UCSD-AML1 (cell line): ENCODE results near the gene PQBP1.
"Not testable (repeated sequence)": the region's sequence is repeated elsewhere in the genome, so short reads cannot be mapped to it uniquely, and the experiment has no call there.

ENCODE experiments used
- DNase-seq: peaks from one replicate; lab custom pipeline; 2025; ENCODE audit not compliant: unreplicated experiment; lab: John Stamatoyannopoulos, UW

Gene PQBP1, protein sequence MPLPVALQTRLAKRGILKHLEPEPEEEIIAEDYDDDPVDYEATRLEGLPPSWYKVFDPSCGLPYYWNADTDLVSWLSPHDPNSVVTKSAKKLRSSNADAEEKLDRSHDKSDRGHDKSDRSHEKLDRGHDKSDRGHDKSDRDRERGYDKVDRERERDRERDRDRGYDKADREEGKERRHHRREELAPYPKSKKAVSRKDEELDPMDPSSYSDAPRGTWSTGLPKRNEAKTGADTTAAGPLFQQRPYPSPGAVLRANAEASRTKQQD

DNA sequence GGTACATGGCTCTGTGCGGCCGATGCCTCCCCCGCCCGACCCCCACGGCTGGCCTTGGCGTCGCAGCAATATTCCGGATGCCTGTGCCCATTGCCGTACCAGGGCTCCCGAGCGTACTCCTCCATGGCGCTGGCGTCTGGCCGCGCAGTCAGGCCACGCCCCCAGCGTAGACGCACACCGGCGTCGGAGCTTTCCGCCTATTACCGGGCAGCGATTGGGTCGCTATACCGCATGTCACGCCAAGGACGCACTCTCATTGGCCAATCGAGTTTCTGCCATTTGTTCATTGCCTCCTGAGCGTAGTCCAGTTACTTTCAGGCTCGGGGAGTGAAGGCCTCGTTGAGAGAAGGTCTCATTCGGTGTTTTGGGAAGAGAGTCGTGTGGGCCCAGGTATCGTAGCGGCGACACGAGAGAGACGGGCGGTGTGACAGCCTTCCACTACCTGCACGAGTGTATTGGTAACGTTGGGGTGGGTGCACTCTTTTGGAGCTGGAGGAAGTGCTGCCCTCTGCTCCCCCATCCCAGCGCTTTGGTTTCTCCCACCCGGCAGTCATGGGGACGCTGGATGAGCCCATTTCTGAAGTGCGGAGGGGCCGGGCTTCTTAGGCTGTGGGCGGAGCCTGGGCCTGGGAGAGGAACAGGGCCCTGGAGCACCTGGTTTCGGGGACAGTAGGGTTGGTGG, at the start of gene PQBP1, which contains the start of gene TIMM17B:
Gene PQBP1 (plus strand): TSS at position 306 of the 682 bp plus-strand sequence. CDS start 580 bp downstream, outside the sequence.
Gene TIMM17B (minus strand): TSS at position 144 of the 682 bp plus-strand sequence. CDS start 19 bp downstream, at position 125.
- DNase-seq: peak; percentile 88

DNA sequence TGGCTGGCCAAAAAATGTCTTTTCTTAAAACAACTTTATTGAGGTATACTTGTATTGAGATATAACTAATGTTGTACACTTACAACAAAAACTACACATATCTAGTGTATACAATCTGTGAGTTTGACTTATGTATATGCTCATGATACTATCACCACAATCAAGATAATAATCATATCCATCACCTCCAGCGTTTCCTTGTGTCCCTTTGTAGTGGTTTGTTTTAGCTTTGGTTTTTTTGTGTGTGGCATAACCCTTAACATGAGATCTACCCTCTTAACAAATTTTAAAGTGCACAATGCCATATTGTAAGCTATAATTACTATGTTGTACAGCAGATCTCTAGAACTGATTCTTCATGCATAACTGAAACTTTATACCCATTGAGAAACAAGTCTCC, 48.9 kb upstream of the PQBP1 start:
- no peak for DNase-seq

DNA sequence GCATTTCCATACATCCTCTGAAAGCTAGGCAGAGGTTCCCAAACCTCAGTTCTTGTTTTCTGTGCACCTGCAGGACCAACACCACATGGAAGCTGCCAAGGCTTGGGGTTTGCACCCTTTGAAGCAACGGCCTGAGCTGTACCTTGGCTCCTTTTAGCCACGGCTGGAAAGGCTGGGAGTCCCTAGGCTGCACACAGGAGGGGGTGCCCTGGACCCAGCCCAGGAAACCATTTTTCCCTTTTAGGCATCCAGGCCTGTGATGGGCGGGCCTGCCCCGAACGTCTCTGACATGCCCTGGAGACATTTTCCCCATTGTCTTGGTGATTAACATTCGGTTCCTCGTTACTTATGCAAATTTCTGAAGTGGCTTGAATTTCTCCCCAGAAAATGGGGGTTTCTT, 44.9 kb upstream of the PQBP1 start:
- DNase-seq: no peak

DNA sequence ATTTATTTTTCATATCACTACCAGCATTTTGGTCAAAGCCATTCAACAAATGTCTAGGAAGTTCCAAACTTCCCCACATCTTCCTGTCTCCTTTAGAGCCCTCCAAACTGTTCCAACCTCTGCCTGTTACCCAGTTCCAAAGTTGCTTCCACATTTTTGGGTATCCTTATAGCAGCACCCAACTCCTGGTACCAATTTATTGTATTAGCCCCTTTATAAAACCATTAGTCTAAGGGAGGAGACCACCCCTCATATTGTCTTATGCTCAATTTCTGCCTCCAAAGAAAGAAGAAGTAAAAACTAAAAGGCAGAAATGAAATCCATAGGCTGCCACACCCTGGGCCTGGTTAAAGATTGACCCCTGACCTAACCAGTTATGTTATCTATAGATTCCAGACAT, 44.2 kb upstream of the PQBP1 start:
- not testable (repeated sequence) for DNase-seq

DNA sequence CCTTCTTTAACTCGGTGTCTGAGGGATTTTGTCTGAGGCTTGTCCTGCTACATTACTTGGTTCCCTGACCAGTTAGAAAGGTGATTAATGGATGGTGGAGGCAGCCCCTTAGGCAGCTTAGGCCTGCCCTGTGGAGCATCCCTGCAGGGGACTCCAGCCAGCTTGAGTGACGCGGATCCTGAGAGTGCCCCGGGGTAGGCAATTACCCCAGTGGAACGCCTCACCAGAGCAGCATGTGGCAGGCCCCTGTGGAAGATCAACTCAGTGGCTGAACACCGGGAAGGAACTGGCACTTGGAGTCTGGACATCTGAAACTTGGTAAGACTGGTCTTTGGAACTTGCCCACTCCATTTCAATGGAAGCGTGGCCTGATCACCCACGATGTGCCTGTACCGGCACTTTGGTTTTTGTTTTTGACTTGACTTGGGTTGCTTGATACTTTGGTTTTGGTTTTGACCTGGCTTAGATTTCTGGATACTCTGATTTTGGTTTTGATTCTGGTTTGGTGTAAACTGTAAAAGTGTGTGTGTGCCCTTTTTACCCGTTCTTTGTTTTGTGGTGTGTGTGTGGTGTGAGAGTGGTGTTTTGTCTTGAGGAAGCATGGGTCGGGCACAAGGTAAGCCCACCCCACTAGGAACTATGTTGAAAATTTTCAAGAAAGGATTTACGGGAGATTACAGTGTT, 43.5 kb upstream of the PQBP1 start:
- not testable (repeated sequence) for DNase-seq

DNA sequence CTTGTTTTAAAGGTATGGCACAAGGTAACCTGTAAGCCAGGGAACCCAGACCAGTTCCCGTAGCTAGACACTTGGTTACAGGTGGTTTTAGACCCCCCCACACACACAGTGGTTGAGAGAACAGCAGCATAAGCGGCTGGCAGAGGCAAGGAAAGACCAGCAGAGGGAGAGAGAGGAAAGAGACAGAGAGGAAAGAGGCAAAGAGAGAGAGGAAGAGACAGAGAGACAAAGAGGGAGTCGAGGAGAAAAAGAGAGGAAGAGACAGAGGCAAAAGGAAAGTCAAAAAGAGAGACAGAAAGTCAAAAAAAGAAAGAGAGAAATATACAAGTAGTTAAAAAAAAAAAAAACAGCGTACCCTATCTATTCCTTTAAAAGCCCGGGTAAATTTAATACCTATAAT, 42.8 kb upstream of the PQBP1 start:
- no peak for DNase-seq

DNA sequence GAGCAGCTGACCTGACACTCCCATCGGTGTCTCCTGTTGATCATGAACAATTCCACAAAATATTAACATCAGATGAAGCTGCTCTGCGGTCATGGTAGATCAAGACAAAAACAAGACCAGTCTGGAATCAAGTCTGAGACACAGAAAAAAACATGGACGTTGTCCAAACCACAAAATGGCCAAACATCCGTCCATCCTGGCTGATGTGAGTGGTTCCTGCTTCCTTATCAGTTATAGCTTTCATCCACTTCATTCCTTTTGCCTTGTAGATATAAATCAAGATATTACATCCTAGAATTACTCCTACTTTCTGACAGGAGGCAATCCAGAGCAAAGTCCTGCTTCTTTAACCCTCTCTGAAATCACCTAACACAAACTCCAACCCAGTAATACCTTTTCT, 33.5 kb upstream of the PQBP1 start:
- DNase-seq: no peak

DNA sequence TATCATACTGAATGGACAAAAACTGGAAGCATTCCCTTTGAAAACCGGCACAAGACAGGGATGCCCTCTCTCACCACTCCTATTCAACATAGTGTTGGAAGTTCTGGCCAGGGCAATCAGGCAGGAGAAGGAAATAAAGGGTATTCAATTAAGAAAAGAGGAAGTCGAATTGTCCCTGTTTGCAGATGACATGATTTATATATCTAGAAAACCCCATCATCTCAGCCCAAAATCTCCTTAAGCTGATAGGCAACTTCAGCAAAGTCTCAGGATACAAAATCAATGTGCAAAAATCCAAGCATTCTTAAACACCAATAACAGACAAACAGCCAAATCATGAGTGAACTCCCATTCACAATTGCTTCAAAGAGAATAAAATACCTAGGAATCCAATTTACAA, 25.7 kb upstream of the PQBP1 start:
- not testable (repeated sequence) for DNase-seq

DNA sequence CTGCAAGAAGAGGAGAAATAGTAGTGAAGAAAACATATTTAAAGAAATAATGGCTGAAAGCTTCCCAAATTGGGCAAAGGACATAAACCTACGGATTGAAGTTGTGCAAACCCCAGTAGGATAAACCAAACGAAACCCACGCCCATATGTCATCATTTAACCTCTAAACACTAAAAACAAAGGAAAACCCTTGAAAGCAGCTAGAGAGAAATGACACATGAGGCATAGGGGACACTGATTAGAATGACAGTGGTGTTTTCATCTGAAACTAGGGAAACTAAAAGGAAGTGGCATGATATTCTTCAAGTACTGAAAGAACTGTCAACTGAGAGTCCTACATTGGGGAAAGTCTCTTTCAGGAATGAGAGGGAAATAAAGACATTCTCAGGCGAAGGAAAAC, 20.8 kb upstream of the PQBP1 start:
- not testable (repeated sequence) for DNase-seq

DNA sequence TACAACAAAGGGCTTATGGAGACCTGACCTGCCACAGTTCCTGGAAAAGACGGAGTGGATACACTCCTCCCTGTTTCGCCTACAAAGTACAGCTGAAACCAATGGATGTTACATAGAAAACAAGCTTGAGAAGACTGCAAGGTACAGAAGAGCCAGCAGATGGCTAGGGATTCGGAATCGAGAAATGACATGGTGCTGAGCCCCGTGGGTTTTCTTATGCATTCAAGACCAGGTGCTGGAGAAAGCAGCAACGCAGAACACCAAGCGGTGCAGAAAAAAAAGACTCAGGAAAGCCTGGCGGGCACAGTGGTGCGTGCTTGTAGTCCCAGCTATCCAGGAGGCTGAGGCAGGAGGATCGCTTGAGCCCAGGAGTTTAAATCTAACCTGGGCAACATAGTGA, 14.0 kb upstream of the PQBP1 start:
- DNase-seq: no peak

DNA sequence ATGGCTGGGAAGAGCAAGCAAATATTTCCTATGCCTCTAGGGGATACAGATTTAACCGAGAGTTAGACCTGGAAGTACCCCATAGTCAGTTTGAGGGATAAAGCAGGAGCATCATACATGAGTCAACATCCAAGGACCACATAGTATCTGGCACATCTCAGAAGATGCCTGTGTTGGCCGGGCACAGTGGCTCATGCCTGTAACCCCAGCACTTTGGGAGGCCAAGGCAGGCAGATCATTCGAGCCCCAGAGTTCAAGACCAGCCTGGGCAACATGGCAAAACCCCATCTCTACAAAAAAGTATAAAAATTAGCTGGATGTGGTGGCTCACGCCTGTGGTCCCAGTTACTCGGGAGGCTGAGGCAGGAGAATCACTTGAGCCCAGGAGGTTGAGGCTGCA, 11.1 kb upstream of the PQBP1 start:
- not testable (repeated sequence) for DNase-seq

DNA sequence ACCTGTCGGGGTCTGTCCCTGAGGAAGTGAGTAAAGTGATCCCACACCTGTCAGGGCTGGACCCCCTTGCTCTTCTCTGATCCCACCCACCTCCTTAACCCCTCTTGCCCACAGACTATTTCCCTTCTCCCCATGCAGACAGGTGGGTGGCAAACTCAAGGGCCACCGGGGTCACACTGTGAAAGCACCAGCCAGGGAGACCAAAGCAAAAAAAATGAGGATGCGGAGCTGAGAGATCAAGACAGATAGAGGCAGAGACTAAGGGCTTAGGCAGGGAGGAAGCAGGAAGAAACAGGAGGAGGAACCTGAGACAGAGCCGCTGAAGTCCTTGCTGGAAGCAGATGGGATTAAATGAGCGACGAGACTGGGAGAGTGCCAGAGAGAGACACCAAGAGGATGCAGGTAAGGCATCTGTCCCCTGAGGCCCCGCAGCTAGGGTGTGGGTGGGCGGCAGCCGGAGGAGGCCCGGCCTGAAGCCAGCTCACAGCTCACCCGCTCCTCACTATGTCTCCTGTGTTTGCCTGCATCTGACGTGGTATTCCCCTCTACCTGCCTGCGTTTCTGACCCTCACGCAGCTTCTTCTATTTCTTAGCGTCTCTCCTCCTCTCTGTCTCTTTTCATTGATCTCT, 7.3 kb upstream of the PQBP1 start:
- no peak for DNase-seq

DNA sequence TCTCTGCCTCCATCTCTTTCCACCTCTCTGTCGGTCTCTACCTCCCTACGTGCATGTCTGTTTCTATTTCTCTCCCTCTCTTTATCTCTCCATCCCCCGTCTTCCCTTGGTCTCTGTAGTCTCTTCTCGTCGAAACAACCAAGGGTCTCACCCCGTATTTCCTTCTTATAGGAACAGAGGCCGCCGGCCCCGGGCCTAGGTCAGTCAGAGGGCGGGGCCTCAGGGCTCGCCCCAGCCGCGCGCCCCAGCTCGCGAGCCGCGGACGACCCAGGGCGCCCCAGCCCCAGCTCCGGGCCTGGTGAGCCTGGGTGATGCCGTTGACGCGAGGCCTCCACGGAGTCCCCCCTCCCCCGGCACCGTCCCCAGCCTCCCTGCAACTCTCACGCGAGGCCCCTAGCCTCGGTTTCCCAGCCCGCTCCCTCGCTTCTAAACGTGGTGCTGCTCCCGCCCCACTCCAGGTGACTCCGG, 6.8 kb upstream of the PQBP1 start:
- no peak for DNase-seq

DNA sequence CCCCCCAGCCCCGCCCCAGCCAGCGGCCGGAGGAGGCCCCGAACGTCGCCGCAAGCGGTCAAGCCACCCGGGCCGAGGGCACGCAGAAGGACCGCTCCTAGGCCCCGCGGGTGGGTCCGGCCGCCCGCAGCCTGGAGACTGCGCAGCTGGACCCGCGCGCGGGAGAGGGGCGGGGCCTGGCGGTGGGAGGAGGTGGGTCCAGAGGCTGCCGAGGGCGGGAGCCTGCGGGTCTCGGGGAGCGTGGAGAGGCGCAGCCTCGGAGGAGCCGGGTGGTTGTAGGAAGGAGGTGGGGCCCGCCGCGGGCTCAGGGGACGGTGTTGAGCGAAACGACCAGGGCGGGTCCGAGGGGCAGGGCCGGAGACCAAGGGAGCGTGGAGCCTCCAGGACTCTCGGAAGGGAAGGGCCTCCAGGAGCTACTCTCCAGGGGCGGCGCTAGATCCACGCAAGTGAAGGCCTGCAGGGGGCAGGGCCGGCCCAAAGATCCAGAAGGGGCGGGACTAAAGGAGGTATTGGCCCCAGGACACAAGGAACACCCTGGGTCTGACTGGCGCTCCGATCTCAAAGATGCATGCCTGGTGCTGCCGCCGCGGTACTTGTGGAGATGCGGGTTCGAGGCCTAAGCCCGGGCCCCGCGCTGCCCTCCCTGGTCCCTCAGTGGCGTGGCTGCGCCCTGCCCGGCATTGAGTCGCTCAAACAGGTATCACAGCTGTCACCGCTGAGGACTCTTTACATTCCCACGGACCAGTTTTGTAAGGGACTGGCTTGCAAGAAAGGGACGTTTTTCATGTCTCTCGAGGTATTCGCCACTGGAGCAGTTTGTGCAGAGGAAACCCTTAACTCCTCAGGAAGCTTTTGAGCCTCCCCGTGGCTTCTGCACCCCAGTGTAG, 6.1 kb upstream of the PQBP1 start:
- peak; percentile 87 for DNase-seq

DNA sequence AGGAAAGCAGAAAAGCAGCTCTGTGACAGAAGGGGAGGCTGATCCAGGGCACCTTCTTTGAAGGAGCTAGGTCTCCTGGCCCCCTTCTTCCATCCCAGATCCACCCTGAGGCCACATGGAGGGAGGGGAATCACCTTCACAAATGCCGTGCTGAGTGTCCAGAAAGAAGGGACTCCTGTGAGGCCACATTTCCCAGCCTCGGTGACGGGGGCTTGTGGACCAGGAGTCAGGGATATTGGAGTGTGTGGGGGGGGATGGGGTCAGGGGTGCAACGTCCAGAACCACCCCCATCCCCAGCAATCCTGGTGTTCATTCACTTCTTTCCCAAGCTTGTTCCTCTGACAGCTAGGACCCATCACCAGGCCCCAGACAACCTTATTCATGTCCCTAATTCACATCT, 4.8 kb upstream of the PQBP1 start:
- no peak for DNase-seq

DNA sequence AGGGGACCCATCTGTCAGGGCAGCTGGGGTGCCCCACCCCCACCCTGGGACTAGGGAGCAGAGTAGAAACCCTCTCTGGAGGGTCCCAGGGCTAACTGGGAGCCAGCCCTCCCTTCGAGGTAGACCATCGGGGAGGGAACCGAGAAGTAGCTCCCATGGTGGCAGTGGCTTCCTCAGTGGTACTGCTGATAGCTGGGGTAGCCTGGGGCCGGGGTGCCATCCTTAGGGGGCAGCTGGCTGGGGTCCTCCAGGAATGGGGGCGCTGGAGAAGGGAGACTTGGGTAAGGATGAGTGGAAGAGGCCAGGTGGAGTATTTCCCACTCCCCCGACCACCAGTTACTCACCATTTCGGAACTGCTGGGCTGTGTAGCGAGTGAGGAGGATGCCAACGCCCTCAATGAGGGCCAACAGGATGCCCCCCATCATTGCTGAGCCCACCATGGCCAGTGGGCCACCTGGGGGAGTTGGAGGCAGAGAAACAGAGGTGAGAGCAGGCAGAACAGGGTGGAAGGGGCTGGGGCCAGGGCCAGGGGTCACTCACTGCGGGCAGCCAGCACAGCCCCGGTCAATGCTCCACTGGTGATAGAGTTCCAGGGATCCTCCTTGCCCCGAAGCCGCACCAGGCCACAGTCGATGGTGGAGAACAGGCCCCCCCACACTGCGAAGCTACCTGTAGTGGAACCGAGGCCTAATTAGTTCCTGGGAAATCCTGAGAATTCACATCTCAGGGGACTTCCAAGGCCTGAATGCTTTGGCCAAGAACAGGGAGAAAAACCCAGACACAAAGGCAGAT, 4.0 kb upstream of the PQBP1 start:
- DNase-seq: no peak

DNA sequence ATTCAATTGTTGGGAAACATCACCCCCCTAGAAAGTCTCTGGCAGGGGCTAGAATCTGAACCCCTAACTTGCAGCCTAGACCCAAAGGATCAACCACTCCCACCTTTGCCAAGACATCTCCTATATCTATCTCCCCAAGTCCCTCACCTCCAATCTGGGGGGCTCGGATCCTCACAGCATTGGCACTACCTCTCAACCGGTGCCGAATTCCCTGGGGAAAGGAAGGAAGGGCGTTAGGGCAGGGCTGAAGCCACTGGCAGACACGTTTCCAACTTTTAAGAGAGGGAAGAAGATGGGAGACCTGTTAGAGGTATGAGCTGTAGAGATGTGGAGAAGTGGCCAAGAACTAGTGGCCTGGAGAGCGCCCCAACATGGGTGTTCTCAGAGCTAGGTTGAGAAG, 2.8 kb upstream of the PQBP1 start:
- no peak for DNase-seq

DNA sequence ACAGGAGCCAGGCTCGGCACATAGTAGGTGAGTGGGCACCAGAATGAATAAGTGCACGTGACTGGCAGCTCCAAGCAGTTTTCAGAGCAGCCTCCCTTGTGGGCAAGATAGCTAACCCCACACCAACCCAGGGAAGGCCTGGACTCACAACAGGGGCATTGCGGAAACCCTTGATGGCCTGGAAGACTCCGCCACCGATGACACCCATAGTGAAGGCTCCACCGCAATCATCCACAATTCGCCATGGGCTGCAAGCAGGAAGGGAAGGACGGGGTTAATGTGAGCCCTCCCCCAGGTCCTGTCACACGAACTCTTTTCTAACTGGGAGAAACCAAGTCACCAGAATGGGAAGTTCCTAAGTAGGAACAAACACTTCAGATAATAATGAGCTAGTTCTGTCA, 1.1 kb upstream of the PQBP1 start:
- no peak for DNase-seq

DNA sequence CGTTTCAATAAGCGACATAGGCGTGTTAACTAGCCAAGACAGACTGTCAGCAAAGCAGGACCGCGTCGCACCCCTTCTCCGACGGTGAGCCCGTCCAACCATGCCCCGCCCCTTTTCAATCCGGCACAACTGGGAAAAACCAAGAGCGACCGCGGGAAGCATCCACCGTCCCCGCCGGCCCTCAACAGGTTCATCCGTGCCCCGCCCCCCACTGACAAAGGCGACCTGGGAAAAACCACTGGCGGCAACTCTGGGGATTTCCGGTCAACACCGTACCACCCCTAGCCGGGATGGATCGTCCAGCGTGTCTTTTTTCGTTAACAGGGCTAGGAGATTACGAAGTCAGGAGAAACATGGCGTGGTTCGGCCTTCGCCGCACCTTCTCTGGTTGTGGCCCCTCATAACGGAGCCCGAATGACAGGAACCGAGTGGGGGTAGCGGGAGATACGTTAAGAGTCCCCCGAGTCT, 539 bp upstream of the PQBP1 start:
- DNase-seq: peak; percentile 75

DNA sequence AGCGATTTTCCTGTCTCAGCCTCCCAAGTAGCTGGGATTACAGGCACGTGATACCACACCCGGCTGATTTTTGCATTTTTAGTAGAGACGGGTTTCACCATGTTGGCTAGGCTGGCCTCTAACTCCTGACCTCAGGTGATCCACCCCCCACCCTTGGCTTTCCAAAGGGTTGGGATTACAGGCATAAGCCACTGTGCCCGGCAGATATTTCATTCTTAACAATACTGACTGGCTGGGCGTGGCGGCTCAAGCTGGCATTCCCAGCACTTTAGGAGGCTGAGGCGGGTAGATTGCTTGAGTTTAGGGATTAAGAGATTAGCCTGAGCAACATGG, 1.3 kb downstream of the PQBP1 start:
- no peak for DNase-seq
